RWPE2 (cell line): ENCODE data around the gene SEMA5B.
A peak's percentile ranks its signal among the peaks of the same experiment; 100 is the strongest.

Experiments used
- ATAC-seq: fragments of 200-7000 bp; cut with Tn5 transposase; 3 replicates; pipeline ENCODE4 v1.9.1; 2021; ENCODE audit warnings: low read depth
- DNase-seq: peaks from one replicate; pipeline ENCODE4 v3.0.0-alpha.2; 2020; ENCODE audit warnings: low spot score
- H3K27ac ChIP-seq: fragments of 450-650 bp; 2 replicates; pipeline ENCODE4 v1.5.1; 2017; ENCODE audit warnings: mild to moderate bottlenecking; ENCODE audit not compliant: poor library complexity, severe bottlenecking
- H3K27me3 ChIP-seq: fragments of 250-450 bp; sonication (Bioruptor Pico); 2 replicates; pipeline ENCODE4 v1.5.1; 2021; ENCODE audit warnings: mild to moderate bottlenecking, moderate library complexity; ENCODE audit not compliant: insufficient read depth, poor library complexity, severe bottlenecking
- H3K36me3 ChIP-seq: fragments of 250-450 bp; sonication (Bioruptor Pico); 2 replicates; pipeline ENCODE4 v1.5.1; 2020; ENCODE audit warnings: low read depth, mild to moderate bottlenecking, moderate library complexity
- H3K4me1 ChIP-seq: fragments of 250-450 bp; sonication (Bioruptor Pico); 2 replicates; pipeline ENCODE4 v1.5.1; 2021; ENCODE audit warnings: mild to moderate bottlenecking, moderate library complexity; ENCODE audit not compliant: insufficient read depth, poor library complexity, severe bottlenecking
- H3K4me3 ChIP-seq: fragments of 250-450 bp; sonication (Bioruptor Pico); 2 replicates; pipeline ENCODE4 v1.5.1; 2021; ENCODE audit warnings: mild to moderate bottlenecking, moderate library complexity; ENCODE audit not compliant: severe bottlenecking
- H3K9me3 ChIP-seq: fragments of 250-450 bp; sonication (Bioruptor Pico); 2 replicates; pipeline ENCODE4 v1.5.1; 2021; ENCODE audit warnings: mild to moderate bottlenecking, moderate library complexity; ENCODE audit not compliant: severe bottlenecking
- CTCF ChIP-seq: fragments of 450-650 bp; IDR thresholded peaks from one replicate; pipeline ENCODE4 v1.5.1; 2017; ENCODE audit warnings: mild to moderate bottlenecking, moderate library complexity; ENCODE audit not compliant: poor library complexity, severe bottlenecking

SEMA5B gene

DNA sequence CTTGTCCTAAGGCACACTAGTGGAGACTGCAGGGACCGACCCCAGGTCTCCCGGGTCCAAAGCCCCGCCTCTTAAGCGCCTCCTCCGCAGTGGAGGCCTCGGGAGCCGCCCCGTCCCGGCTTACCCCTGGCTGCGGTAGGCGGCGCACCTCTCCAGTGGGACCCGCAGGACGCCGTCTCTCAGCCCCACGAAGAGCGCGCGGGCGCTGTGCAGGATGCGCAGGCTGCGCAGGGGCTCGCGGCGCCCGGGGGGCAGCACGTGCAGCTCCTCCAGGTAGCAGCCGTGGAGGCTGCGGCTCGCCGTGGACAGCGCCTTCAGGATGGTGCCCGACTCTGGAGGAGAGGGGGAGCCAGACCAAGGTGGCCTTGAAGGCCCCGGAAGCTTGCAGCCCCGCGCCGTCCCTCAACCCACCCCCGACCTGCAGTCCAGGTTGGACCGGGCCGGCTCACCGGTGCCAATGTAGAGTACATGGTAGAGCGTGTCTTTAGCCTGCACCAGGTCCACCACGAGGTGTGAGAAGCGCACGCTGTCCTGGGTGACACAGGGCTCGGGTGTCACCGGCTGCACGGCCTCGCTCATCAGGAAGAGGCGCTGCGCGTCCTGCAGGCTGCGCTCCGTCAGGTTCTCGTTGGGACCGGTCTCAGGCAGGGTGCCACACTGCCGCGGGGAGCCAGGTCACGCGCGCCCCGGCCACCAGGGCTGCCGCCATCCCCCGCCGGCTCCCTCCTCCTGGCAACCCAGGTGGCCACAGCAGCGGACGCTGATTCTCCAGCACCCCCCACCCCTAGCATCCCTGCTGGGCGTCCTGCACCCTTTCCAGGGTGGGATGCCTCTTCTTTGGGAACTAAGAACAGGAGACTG is 105.5 kb downstream of the SEMA5B start:
- peak; percentile 36 for TF ChIP-seq CTCF
- Histone ChIP-seq H3K4me1 (no peaks in the 10 kb centered on the region), H3K9me3 (no peaks in the 10 kb centered on the region), H3K36me3 (no peaks in the 10 kb centered on the region), H3K27me3 (peaks cover 27% of the 10 kb centered on the region), H3K27ac (no peak overlapping the region), H3K4me3 (no peak overlapping the region)
- DNase-seq (peak; percentile 51), ATAC-seq (peak; percentile 74)

GRCh38 chr3:122920986-122921385 is 106.6 kb downstream of the SEMA5B start:
- TF ChIP-seq CTCF = no peak
- no peaks in the 10 kb centered on the region for H3K9me3 ChIP-seq
- no peaks in the 10 kb centered on the region for H3K4me1 ChIP-seq
- DNase-seq = peak; percentile 29
- H3K4me3 ChIP-seq = no peak overlapping the region
- H3K27ac ChIP-seq = no peak overlapping the region
- H3K27me3 ChIP-seq = peaks cover 27% of the 10 kb centered on the region
- H3K36me3 ChIP-seq = no peaks in the 10 kb centered on the region
- no peak for ATAC-seq

DNA sequence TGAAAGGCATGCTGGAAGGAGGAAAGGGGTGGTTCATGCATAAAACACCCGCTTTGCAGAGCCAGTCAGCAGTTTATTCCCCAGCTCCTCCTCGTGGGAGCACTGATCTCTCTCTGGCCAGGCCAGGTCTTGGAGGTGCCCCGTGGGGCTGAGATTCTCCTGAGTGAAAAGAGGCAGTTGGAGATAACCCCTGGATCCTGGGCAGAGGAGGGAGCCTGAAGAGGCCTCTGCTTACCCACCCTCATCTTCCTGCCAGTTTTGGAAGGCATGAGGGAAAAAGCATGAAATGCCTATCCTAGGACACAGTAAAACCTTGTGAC is 108.3 kb downstream of the SEMA5B start:
- ATAC-seq (no peak), DNase-seq (no peak)
- TF ChIP-seq CTCF = no peak
- Histone ChIP-seq H3K36me3 (no peaks in the 10 kb centered on the region), H3K27ac (no peak overlapping the region), H3K4me1 (no peaks in the 10 kb centered on the region), H3K4me3 (no peak overlapping the region), H3K27me3 (peaks cover 27% of the 10 kb centered on the region), H3K9me3 (no peaks in the 10 kb centered on the region)

GRCh38 chr3:122918576-122919290 is 108.8 kb downstream of the SEMA5B start:
- DNase-seq = no peak
- Histone ChIP-seq H3K27me3 (peaks cover 28% of the 10 kb centered on the region), H3K4me1 (no peaks in the 10 kb centered on the region), H3K9me3 (no peaks in the 10 kb centered on the region), H3K36me3 (no peaks in the 10 kb centered on the region), H3K27ac (no peak overlapping the region), H3K4me3 (no peak overlapping the region)
- ATAC-seq = 0 out of 3 replicates have a peak, but pooled peaks have one; percentile 30
- no peak for TF ChIP-seq CTCF
